ENCODE measurements around the gene PDE11A. TPM values are rescaled to one million over a fixed set of nuclear protein-coding genes. Genes with fewer than 3 reads are reported as not detected.

The PDE11A gene
- total and polyA plus RNA-seq, 2 of the 8 experiments (the other 6 are each of a cell fraction or from before 2014, with no cell fraction given), result 0.19 to 0.23 TPM

DNA sequence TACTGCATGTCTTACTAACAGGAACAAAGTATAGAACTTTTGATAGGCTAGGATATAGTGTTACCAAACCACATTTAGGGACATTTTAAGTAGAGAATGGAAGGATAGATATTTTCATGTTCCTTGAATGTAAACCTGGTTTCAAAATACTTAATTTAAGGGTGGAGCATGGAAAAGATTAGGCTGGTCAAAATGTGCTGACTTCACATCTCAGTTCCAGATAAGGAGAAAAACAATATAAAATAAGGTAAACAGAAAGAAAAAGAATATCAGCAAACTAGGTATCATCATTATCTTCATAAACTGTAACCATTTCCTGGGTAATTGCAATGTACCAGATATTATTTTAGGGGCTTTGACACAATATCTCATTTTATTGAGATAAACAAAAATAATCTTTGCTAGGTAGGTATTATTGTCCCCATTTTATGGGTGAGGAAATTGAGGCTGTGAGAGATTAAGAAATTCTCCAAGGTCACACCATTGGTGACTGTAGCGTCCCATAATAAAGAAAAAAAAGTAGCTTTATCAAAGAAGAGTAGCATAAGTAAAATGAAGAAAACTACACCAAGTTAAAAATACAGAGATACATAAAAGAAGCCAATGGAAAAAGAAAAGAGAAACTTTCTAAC, 3.6 kb downstream of the PDE11A start (continued):
- no peak for TF ChIP-seq GABPA (IDR thresholded peaks at IDR 0.05; ENCODE audit: borderline replicate concordance, insufficient read depth, low read length)

Measured in H1 (cell line).